HFFc6 (cell line): ENCODE data around the gene KCNJ12. TPM values are rescaled to one million over a fixed set of nuclear protein-coding genes. Genes with fewer than 3 reads are reported as not detected.
"Not testable (repeated sequence)": the region's sequence is repeated elsewhere in the genome, so short reads cannot be mapped to it uniquely, and the experiment has no call there.

Source experiments
- DNase-seq: peaks from one replicate; pipeline ENCODE4 v3.0.0-alpha.2; 2018
- H3K27ac Mint-ChIP-seq: 2 replicates; pipeline ENCODE4 v1.8.0; 2020; ENCODE audit warnings: mild to moderate bottlenecking, mixed read lengths
- H3K27me3 Mint-ChIP-seq: 2 replicates; pipeline ENCODE4 v1.8.0; 2021; ENCODE audit warnings: mild to moderate bottlenecking, moderate library complexity, mixed read lengths; ENCODE audit not compliant: insufficient read depth
- H3K36me3 Mint-ChIP-seq: 2 replicates; pipeline ENCODE4 v1.8.0; 2021; ENCODE audit warnings: low read depth, mixed read lengths
- H3K4me1 Mint-ChIP-seq: 2 replicates; pipeline ENCODE4 v1.8.0; 2020; ENCODE audit warnings: low read depth, mixed read lengths
- H3K4me3 Mint-ChIP-seq: 2 replicates; pipeline ENCODE4 v1.8.0; 2020; ENCODE audit warnings: mild to moderate bottlenecking, moderate library complexity, mixed read lengths
- H3K9me3 Mint-ChIP-seq: 2 replicates; pipeline ENCODE4 v1.8.0; 2020; ENCODE audit warnings: mild to moderate bottlenecking, mixed read lengths
- CTCF ChIP-seq: fragments of 200-600 bp; sonication (generic); IDR thresholded peaks from 2 replicates; pipeline ENCODE4 v1.5.0; 2021; ENCODE audit warnings: antibody characterized with exemption, mild to moderate bottlenecking
- total RNA-seq, 6 experiments: library from RNA; stranded (reverse); fragmentation: NEBNext Ultra II Directional; extraction: Animal tissue kit (Norgen Biotek cat#: 25700); gene quantifications; 2 replicates in 1 of 6; 3 replicates in 5 of 6; pipeline ENCODE4 v1.2.3, GENCODE V29; 2021

KCNJ12 gene
- total RNA-seq, 6 experiments from 2014 or later, result not detected

DNA sequence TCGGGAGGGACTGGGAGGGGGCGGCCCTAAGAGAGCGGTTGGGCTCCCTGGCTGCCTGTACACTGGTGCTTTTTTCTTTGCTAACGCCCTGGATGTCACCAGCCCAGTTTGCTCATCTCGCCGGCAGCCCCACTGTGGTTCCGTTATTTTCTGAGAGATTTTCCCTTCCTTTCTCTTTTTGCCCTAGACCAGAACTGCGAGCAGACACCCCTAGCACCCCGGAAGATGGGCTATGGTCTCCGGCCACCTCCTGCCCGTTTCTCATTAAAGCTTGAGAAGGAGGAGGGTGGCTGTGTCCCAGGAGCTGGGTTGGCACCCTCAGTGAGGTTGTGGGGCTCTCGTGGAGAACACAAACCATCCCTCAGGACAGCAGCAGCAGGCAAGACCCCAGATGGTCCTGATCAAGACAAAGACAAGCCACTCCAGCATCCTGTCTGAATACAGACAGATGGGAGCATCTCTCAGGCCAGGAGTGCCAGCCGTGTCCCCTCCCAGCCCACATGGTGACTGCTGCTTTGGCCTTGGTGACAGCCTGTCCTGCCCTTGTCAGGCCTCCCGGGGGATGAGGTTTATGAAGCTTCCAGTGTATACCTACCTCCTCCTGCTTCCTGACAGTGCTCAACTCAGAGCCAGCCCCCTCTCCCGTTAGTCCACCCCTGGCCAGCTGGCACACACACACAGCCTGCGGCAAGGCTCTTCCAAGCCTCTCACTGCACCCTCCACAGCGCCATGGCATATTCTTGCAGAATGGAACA lies 77.2 kb downstream of the KCNJ12 start:
- Mint-ChIP-seq H3K36me3 (no peaks in the 10 kb centered on the region), H3K4me3 (no peak overlapping the region), H3K9me3 (no peaks in the 10 kb centered on the region), H3K4me1 (peaks cover 21% of the 10 kb centered on the region), H3K27me3 (peaks cover 23% of the 10 kb centered on the region), H3K27ac (no peak overlapping the region)
- no peak for DNase-seq
- TF ChIP-seq CTCF, result no peak

GRCh38 chr17:21454006-21454405 lies 77.8 kb downstream of the KCNJ12 start:
- peaks cover 21% of the 10 kb centered on the region for H3K4me1 Mint-ChIP-seq
- not testable (repeated sequence) for H3K27ac Mint-ChIP-seq, H3K4me3 Mint-ChIP-seq, H3K36me3 Mint-ChIP-seq, H3K9me3 Mint-ChIP-seq, DNase-seq
- peaks cover 23% of the 10 kb centered on the region for H3K27me3 Mint-ChIP-seq

DNA sequence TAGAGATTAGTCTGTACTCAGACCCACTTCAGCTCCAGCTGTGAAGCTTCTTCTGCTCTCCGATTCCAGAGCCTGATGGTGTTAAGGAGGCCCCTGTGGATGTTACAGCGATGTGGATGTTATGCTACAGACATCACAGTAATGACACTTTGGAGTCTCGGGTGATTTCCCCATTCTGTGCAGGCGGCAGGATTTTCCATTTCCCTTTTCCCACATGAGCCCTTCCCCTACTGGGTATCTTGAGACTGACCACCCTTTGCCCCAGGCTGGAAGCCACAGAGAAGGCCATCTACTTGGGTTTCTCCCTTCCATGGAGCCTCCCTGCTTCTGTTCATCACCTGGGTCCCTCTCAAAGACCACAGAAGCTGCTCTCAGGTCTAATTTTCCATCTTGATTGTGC lies 78.3 kb downstream of the KCNJ12 start:
- Mint-ChIP-seq H3K9me3 (no peaks in the 10 kb centered on the region), H3K36me3 (no peaks in the 10 kb centered on the region), H3K27me3 (peaks cover 23% of the 10 kb centered on the region), H3K27ac (no peak overlapping the region), H3K4me3 (no peak overlapping the region), H3K4me1 (peaks cover 21% of the 10 kb centered on the region)
- DNase-seq, result no peak
- no peak for TF ChIP-seq CTCF

DNA sequence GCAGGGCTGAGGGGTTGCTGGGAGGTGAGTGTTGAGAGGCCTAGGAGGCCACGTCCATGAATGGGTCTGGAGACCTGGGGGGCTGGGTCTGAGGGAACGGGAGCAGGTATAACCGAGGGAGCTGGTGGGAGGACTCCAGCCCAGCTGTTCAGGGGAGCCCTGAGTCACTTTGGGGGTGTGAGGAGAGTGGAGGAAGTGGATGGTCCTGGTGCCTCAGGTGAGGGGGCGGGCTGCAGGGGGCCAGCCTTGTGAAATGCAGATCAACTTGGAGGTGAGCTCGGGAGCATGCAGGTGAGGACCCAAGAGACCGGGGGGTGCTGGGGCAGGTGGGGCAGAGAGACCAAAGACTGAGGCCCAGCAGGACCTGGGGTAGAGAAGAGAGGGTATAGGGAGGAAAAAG lies 79.6 kb downstream of the KCNJ12 start:
- Mint-ChIP-seq H3K4me3 (no peak overlapping the region), H3K27ac (no peak overlapping the region), H3K36me3 (no peaks in the 10 kb centered on the region), H3K27me3 (peaks cover 29% of the 10 kb centered on the region), H3K9me3 (no peaks in the 10 kb centered on the region), H3K4me1 (peaks cover 30% of the 10 kb centered on the region)
- TF ChIP-seq CTCF, result no peak
- DNase-seq, result no peak

GRCh38 chr17:21456449-21456848 lies 80.3 kb downstream of the KCNJ12 start:
- Mint-ChIP-seq H3K27me3 (peaks cover 29% of the 10 kb centered on the region), H3K4me1 (peaks cover 31% of the 10 kb centered on the region)
- H3K36me3 Mint-ChIP-seq, DNase-seq, H3K4me3 Mint-ChIP-seq, H3K27ac Mint-ChIP-seq, H3K9me3 Mint-ChIP-seq: not testable (repeated sequence)

GRCh38 chr17:21457051-21458026 lies 81.2 kb downstream of the KCNJ12 start:
- Mint-ChIP-seq H3K9me3 (no peaks in the 10 kb centered on the region), H3K27ac (peak overlapping the region; percentile 66), H3K4me1 (peaks cover 27% of the 10 kb centered on the region), H3K36me3 (no peaks in the 10 kb centered on the region), H3K4me3 (peak overlapping the region; percentile 27; the same call in 1 of the 2 replicates), H3K27me3 (peaks cover 33% of the 10 kb centered on the region)
- peak; percentile 98 for TF ChIP-seq CTCF
- DNase-seq, result peak; percentile 93
